Mononuclear cell (primary cell): ENCODE data around the gene NEURL1B. TPM values are rescaled to one million over a fixed set of nuclear protein-coding genes. Genes with fewer than 3 reads are reported as not detected.
"Not testable (repeated sequence)": the region's sequence is repeated elsewhere in the genome, so short reads cannot be mapped to it uniquely, and the experiment has no call there.

Experiments used
- H3K27me3 ChIP-seq: 2 replicates; pipeline ENCODE4 v1.6.0; 2011; ENCODE audit warnings: low read length, control low read depth; ENCODE audit not compliant: insufficient read depth
- H3K4me1 ChIP-seq: 2 replicates; pipeline ENCODE4 v1.5.1; 2011; ENCODE audit warnings: mild to moderate bottlenecking, low read length, control low read depth; ENCODE audit not compliant: insufficient read depth
- H3K4me3 ChIP-seq: 2 replicates; pipeline ENCODE4 v1.5.1; 2011; ENCODE audit warnings: mild to moderate bottlenecking, low read length, moderate library complexity
- H3K9me3 ChIP-seq: 2 replicates; pipeline ENCODE4 v1.5.1; 2011; ENCODE audit warnings: low read depth, mild to moderate bottlenecking, control low read depth, low read length
- total RNA-seq: library from RNA; depleted of rRNA; stranded (reverse); fragments of >200 nt; gene quantifications from one replicate; pipeline ENCODE4 v1.2.3, GENCODE V29; 2012

The NEURL1B gene
- total RNA-seq, 1 donor = 0.10 TPM

DNA sequence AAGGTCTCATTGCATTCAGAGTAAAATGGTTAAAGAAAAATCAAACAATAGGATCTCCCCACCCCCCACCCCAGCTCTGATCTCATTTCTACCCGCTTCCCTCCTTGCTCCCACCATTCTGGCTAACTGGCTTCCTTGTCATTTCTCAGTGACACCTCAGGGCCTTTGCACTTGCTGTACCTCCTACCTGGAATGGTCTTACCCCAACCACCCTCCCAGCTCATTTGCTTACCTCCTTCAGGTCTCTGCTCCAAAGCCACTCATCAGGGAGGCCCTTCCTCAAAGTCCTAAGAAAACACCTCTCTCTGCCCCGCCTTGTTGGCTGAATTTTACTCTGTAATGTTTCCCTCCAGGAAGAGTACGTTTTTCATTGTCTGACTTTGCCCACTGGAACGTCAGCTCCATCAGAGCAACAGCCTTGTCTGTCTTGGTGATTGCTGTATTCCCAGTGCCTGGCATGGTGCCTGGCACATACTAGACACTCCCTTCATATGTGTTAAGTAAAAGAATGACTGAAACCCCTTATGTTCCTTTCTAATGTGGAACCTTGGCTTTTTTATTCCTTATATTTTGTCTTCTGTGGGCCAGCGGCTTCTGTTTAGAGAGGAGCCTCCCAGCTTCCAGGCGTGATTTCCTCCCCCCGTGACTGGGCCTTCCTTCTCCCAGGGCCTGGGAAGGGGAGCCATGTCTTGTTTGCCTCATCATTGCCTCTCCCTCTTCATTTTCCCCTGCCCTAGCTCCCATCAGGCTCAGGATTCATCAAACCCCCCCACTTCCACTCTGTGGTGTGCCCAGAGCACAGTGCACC, 26.9 kb downstream of the NEURL1B start:
- Histone ChIP-seq H3K27me3 (no peaks in the 10 kb centered on the region), H3K9me3 (no peaks in the 10 kb centered on the region), H3K4me3 (no peak overlapping the region)

GRCh38 chr5:172668594-172669071, 27.6 kb downstream of the NEURL1B start:
- no peaks in the 10 kb centered on the region for H3K4me1 ChIP-seq
- H3K9me3 ChIP-seq = no peaks in the 10 kb centered on the region
- H3K27me3 ChIP-seq = no peaks in the 10 kb centered on the region
- H3K4me3 ChIP-seq = no peak overlapping the region

More for the DNA sequence above, 26.9 kb downstream of the NEURL1B start:
- no peaks in the 10 kb centered on the region for H3K4me1 ChIP-seq

DNA sequence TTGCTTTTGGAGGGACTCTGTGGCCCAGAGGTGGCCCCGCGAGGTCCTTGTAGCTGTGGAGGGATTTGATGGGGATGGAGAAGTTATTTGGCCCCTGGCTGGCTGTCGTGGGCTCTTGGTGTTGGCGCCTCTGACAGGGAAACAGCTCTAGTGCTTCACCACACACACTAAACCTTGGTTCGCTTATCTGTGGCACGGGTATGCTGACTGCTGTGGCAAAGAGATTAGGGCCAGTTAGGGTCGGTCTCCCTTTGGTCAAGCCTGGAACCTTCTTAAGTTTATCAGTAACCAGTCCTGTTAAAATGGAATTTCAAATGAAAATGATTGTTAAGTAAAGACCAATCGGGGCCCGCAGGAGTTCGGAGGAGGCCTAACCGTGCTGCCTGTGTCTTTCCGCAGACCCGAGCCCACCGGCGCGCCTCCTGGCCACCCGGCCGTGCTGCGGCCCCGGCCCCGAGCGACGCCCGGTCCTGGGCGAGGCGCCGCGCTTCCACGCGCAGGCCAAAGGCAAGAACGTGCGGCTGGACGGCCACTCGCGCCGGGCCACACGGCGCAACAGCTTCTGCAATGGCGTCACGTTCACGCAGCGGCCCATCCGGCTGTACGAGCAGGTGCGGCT, 28.4 kb downstream of the NEURL1B start:
- H3K4me3 ChIP-seq = no peak overlapping the region
- H3K27me3 ChIP-seq = no peaks in the 10 kb centered on the region
- no peaks in the 10 kb centered on the region for H3K4me1 ChIP-seq
- no peaks in the 10 kb centered on the region for H3K9me3 ChIP-seq

GRCh38 chr5:172670005-172670402, 28.9 kb downstream of the NEURL1B start:
- no peaks in the 10 kb centered on the region for H3K9me3 ChIP-seq
- no peaks in the 10 kb centered on the region for H3K27me3 ChIP-seq
- no peak overlapping the region for H3K4me3 ChIP-seq
- H3K4me1 ChIP-seq = no peaks in the 10 kb centered on the region

GRCh38 chr5:172670444-172670843, 29.4 kb downstream of the NEURL1B start:
- no peaks in the 10 kb centered on the region for H3K9me3 ChIP-seq
- no peaks in the 10 kb centered on the region for H3K27me3 ChIP-seq
- no peak overlapping the region for H3K4me3 ChIP-seq
- H3K4me1 ChIP-seq = no peaks in the 10 kb centered on the region

- Histone ChIP-seq H3K4me3 (no peak overlapping the region), H3K4me1 (no peaks in the 10 kb centered on the region), H3K27me3 (no peaks in the 10 kb centered on the region), H3K9me3 (no peaks in the 10 kb centered on the region)
These were observed 30.0 kb downstream of the NEURL1B start for GRCh38 chr5:172671091-172671490.

GRCh38 chr5:172672681-172673080, 31.6 kb downstream of the NEURL1B start:
- no peaks in the 10 kb centered on the region for H3K4me1 ChIP-seq
- H3K27me3 ChIP-seq = no peaks in the 10 kb centered on the region
- no peaks in the 10 kb centered on the region for H3K9me3 ChIP-seq
- H3K4me3 ChIP-seq = no peak overlapping the region

GRCh38 chr5:172674155-172674554, 33.1 kb downstream of the NEURL1B start:
- Histone ChIP-seq H3K4me3 (no peak overlapping the region), H3K9me3 (no peaks in the 10 kb centered on the region), H3K27me3 (no peaks in the 10 kb centered on the region), H3K4me1 (no peaks in the 10 kb centered on the region)

DNA sequence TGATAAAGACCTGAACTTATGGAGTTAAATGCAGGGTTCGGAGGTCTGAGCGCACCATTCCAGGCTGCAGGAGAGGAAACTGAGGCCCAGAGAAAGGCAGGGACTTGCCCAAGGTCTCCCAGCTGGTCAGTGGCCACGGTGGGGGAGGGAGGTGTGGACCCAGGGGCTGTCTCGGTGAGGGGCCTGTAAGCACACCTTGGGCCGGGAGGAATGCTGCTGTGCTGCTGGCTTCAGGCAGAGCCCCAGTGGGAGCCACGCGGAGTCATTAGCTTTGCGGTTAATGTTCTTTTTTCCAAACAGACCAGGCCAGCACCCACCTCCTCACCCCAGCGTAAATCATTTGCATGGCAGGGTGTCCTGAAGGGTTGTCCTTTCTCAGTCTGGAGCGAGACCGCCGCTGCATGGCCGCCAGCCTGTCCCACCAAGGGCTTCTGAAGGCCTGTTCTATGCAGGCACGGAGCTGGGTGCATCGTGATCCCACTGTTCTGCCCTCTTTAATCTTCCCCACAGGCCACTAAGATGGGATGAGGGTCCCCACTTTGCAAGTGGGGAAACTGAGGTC, 35.9 kb downstream of the NEURL1B start:
- Histone ChIP-seq H3K4me1 (no peaks in the 10 kb centered on the region), H3K27me3 (no peaks in the 10 kb centered on the region), H3K4me3 (no peak overlapping the region), H3K9me3 (no peaks in the 10 kb centered on the region)

GRCh38 chr5:172678362-172678874, 37.4 kb downstream of the NEURL1B start:
- H3K27me3 ChIP-seq, H3K9me3 ChIP-seq, H3K4me3 ChIP-seq, H3K4me1 ChIP-seq: not testable (repeated sequence)

GRCh38 chr5:172678902-172679301, 37.8 kb downstream of the NEURL1B start:
- no peaks in the 10 kb centered on the region for H3K27me3 ChIP-seq
- H3K4me3 ChIP-seq = no peak overlapping the region
- no peaks in the 10 kb centered on the region for H3K9me3 ChIP-seq
- no peaks in the 10 kb centered on the region for H3K4me1 ChIP-seq

GRCh38 chr5:172679628-172680212, 38.7 kb downstream of the NEURL1B start:
- Histone ChIP-seq H3K9me3 (no peaks in the 10 kb centered on the region), H3K27me3 (no peaks in the 10 kb centered on the region), H3K4me1 (no peaks in the 10 kb centered on the region), H3K4me3 (no peak overlapping the region)

- Histone ChIP-seq H3K9me3 (no peaks in the 10 kb centered on the region), H3K4me1 (no peaks in the 10 kb centered on the region), H3K4me3 (no peak overlapping the region), H3K27me3 (no peaks in the 10 kb centered on the region)
These were observed 39.9 kb downstream of the NEURL1B start for GRCh38 chr5:172680921-172681320.

- Histone ChIP-seq H3K9me3 (no peaks in the 10 kb centered on the region), H3K4me3 (no peak overlapping the region), H3K27me3 (no peaks in the 10 kb centered on the region), H3K4me1 (no peaks in the 10 kb centered on the region)
These were observed 40.4 kb downstream of the NEURL1B start for GRCh38 chr5:172681421-172681820.

- H3K27me3 ChIP-seq = no peaks in the 10 kb centered on the region
- H3K4me3 ChIP-seq = no peak overlapping the region
- peaks cover under 1% of the 10 kb centered on the region for H3K4me1 ChIP-seq
- no peaks in the 10 kb centered on the region for H3K9me3 ChIP-seq
These were observed 42.2 kb downstream of the NEURL1B start for GRCh38 chr5:172683264-172683644.
